ENCODE data around the gene CSKMT. TPM values are rescaled to one million over a fixed set of nuclear protein-coding genes. Genes with fewer than 3 reads are reported as not detected.

The CSKMT gene
- total RNA-seq, 1 donor from 2014 or later = 28.7 TPM

DNA sequence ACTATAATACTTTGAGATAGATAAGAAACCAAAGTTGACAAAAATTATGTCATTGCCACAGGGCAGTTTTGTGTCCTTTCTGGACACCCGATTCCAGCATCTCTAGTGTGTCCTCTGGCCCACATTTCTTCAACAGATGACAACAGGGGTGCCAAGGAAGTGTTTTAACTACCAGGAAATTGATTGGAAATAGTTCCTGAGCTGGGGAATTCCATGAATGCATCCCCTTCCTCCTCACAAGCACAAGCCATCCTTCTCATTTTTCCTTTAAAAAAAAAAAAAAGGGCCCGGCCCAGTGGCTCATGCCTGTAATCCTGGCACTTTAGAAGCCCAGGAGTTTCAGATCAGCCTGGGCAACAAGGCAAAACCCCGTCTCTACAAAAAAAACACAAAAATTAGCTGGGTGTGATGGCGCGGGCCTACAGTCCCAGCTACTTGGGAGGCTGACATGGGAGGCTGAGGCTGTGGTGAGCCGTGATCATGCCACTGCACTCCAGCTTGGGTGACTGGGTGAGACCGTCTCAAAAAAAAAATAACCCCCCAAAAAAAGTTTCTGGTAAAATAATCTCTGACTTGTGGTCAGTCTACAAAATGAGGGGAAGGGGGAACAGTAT lies 42.5 kb upstream of the CSKMT start:
- TF ChIP-seq POLR2A (IDR thresholded peaks at IDR 0.05) (no peak), POLR2AphosphoS5 (IDR thresholded peaks at IDR 0.05; ENCODE audit: insufficient read depth in 1 of 2, low read depth in 1 of 2) (no peak)
- TF ChIP-seq, protein P1, sequence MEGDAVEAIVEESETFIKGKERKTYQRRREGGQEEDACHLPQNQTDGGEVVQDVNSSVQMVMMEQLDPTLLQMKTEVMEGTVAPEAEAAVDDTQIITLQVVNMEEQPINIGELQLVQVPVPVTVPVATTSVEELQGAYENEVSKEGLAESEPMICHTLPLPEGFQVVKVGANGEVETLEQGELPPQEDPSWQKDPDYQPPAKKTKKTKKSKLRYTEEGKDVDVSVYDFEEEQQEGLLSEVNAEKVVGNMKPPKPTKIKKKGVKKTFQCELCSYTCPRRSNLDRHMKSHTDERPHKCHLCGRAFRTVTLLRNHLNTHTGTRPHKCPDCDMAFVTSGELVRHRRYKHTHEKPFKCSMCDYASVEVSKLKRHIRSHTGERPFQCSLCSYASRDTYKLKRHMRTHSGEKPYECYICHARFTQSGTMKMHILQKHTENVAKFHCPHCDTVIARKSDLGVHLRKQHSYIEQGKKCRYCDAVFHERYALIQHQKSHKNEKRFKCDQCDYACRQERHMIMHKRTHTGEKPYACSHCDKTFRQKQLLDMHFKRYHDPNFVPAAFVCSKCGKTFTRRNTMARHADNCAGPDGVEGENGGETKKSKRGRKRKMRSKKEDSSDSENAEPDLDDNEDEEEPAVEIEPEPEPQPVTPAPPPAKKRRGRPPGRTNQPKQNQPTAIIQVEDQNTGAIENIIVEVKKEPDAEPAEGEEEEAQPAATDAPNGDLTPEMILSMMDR (IDR thresholded peaks at IDR 0.05) = no peak
- Histone ChIP-seq H3K36me3 (peaks cover 0 to 23% of the 10 kb centered on the region in 2 donors), H3K27ac (peak overlapping the region; percentile 82), H3K4me3 (peak overlapping the region; percentile 72 to 74), H3K27me3 (no peaks in the 10 kb centered on the region), H3K4me1 (peaks cover 18% of the 10 kb centered on the region), H3K9me3 (no peaks in the 10 kb centered on the region)
- intact Hi-C loops (cut with DNase I) = no loop called here
- peak in 1 of 2 donors; percentile 87 for DNase-seq (ENCODE audit: extremely low spot score in 2 of 2)

DNA sequence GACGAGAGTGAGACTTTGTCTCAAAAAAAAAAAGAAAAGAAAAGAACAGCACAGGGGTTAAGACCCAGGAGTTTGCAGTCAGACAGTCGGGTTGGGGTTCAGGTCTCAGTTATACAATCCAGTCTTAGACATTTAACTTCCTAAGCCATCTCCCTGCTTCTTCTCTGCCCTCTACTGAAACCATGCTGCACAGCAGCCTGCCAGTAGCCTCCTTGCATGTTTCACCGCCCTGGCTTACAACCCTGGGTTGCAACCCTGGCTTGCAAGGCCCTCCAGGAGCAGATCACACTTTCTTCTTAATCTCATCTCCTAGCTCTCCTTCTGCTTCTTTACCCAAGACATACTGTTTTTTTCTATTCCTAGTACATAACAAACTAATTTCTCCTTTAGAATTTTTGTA lies 37.4 kb upstream of the CSKMT start:
- H3K36me3 ChIP-seq = peaks cover 3 to 72% of the 10 kb centered on the region in 2 donors
- no peaks in the 10 kb centered on the region for H3K27me3 ChIP-seq
- TF ChIP-seq POLR2AphosphoS5 (IDR thresholded peaks at IDR 0.05; ENCODE audit: insufficient read depth in 1 of 2, low read depth in 1 of 2) (no peak), POLR2A (IDR thresholded peaks at IDR 0.05) (no peak)
- TF ChIP-seq, protein P1 (IDR thresholded peaks at IDR 0.05) = no peak
- no peaks in the 10 kb centered on the region for H3K9me3 ChIP-seq
- no peaks in the 10 kb centered on the region for H3K4me1 ChIP-seq
- no peak overlapping the region for H3K4me3 ChIP-seq
- DNase-seq (ENCODE audit: extremely low spot score in 2 of 2) = no peak
- H3K27ac ChIP-seq = no peak overlapping the region
- intact Hi-C loops (cut with DNase I) = no loop called here

DNA sequence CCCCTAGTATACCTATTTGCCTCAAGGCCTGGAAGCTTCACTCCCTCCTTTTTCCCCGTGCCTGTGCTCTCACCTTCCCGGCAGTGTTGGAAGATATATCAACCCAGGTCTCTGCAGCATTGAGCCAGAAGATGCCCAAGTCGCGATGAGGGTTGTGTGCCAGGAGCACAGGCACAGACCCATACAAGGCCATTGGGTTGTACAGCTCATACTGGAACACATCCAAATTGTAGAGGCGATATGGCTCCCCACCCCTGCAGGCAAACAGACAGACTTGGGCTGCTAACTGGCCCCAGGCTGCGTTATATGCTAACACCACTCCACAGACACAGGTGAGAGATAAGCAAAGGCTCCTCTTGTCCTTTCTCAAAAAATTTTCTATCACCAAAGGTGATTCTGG lies 32.6 kb upstream of the CSKMT start:
- H3K4me1 ChIP-seq = no peaks in the 10 kb centered on the region
- H3K27ac ChIP-seq = no peak overlapping the region
- no peaks in the 10 kb centered on the region for H3K9me3 ChIP-seq
- H3K36me3 ChIP-seq = peaks cover 14 to 85% of the 10 kb centered on the region in 2 donors
- intact Hi-C loops (cut with DNase I) = no loop called here
- TF ChIP-seq POLR2A (IDR thresholded peaks at IDR 0.05) = no peak
- TF ChIP-seq, protein P1 (IDR thresholded peaks at IDR 0.05) = no peak
- TF ChIP-seq POLR2AphosphoS5 (IDR thresholded peaks at IDR 0.05; ENCODE audit: insufficient read depth in 1 of 2, low read depth in 1 of 2) = no peak
- H3K27me3 ChIP-seq = no peaks in the 10 kb centered on the region
- no peak overlapping the region for H3K4me3 ChIP-seq
- no peak for DNase-seq (ENCODE audit: extremely low spot score in 2 of 2)

DNA sequence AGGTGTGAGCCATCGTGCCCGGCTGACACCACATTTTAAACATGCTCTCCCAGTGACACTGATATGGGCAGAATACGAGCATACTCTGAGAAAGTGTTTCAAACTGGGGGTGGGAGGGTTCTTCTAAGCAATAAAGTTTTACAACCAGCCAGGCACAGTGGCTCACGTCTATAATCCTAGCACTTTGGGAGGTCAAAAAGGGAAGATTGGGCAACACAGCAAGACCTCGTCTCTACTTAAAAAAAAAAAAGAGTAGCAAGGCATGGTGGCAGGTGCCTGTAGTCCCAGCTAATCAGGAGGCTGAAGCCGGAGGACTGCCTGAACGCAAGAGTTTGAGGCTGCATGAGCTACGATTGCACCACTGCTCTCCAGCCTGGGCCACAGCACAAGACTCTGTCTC lies 20.9 kb upstream of the CSKMT start:
- TF ChIP-seq, protein P1 (IDR thresholded peaks at IDR 0.05) = no peak
- no peak for TF ChIP-seq POLR2AphosphoS5 (IDR thresholded peaks at IDR 0.05; ENCODE audit: insufficient read depth in 1 of 2, low read depth in 1 of 2)
- TF ChIP-seq POLR2A (IDR thresholded peaks at IDR 0.05) = no peak
- Histone ChIP-seq H3K36me3 (peaks cover 0 to 33% of the 10 kb centered on the region in 2 donors), H3K4me3 (no peak overlapping the region), H3K27me3 (no peaks in the 10 kb centered on the region), H3K4me1 (peaks cover 32% of the 10 kb centered on the region), H3K9me3 (no peaks in the 10 kb centered on the region), H3K27ac (no peak overlapping the region)
- intact Hi-C loops (cut with DNase I) = no loop called here
- DNase-seq (ENCODE audit: extremely low spot score in 2 of 2) = no peak

DNA sequence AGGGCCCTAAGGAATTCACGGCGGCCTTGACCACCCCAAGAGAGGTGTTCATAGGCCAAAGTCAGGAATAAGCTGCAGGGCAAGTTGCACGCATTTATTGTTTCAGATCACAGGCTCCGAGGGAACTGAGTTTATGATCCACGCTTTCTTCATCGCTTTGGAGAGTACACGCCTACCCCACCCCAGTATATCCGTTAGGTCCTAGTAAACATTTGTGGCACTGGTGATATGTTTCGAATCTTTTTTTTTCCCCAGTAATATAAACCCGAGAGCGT lies 19.5 kb upstream of the CSKMT start:
- H3K4me1 ChIP-seq = peaks cover 32% of the 10 kb centered on the region
- peaks cover 0 to 34% of the 10 kb centered on the region in 2 donors for H3K36me3 ChIP-seq
- peak overlapping the region; percentile 92 for H3K27ac ChIP-seq
- no peak for TF ChIP-seq POLR2AphosphoS5 (IDR thresholded peaks at IDR 0.05; ENCODE audit: insufficient read depth in 1 of 2, low read depth in 1 of 2)
- no peak for TF ChIP-seq POLR2A (IDR thresholded peaks at IDR 0.05)
- TF ChIP-seq, protein P1 (IDR thresholded peaks at IDR 0.05) = no peak
- peak overlapping the region; percentile 64 to 100 for H3K4me3 ChIP-seq
- no peaks in the 10 kb centered on the region for H3K27me3 ChIP-seq
- DNase-seq (ENCODE audit: extremely low spot score in 2 of 2) = no peak
- intact Hi-C loops (cut with DNase I) = no loop called here
- H3K9me3 ChIP-seq = no peaks in the 10 kb centered on the region
